Muscle of back (tissue), 11 donors: ENCODE measurements around the gene ARL2BP. TPM values are rescaled to one million over a fixed set of nuclear protein-coding genes. Genes with fewer than 3 reads are reported as not detected.
"Not testable (repeated sequence)": the region's sequence is repeated elsewhere in the genome, so short reads cannot be mapped to it uniquely, and the experiment has no call there.

Experiments
- DNase-seq, 3 donors: peaks; one replicate each; pipeline versions ENCODE4 v3.0.0 to v3.0.0-alpha.2; 2013
- polyA plus RNA-seq, 10 donors: library from polyadenylated mRNA; unstranded; fragments of 120-200 nt; gene quantifications; one replicate each; pipeline ENCODE4 v1.2.1, GENCODE V29; 2013; ENCODE audit not compliant: insufficient read length in 10 of 10

ARL2BP gene
- polyA plus RNA-seq, 10 donors, result 42.6 to 56.7 (median 48.7) TPM

DNA sequence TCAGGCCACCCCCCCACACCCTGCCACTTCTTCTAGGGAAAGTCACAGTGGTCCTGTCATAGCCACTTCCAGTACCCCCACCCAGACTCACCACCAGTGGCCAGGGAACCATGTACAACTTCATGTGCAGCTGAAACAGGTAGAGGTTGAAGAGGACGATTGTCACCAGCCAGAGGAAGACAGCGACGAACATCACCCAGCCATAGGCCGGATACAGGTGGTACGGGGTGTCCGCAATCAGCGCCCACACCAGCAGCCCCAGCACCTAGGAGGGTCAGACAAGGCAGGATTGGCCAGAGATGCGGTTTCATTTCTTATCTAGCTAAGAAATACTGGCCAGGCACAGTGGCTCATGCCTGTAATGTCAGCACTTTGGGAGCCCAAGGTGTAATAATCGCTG, 16.7 kb downstream of the ARL2BP start:
- DNase-seq, result no peak

DNA sequence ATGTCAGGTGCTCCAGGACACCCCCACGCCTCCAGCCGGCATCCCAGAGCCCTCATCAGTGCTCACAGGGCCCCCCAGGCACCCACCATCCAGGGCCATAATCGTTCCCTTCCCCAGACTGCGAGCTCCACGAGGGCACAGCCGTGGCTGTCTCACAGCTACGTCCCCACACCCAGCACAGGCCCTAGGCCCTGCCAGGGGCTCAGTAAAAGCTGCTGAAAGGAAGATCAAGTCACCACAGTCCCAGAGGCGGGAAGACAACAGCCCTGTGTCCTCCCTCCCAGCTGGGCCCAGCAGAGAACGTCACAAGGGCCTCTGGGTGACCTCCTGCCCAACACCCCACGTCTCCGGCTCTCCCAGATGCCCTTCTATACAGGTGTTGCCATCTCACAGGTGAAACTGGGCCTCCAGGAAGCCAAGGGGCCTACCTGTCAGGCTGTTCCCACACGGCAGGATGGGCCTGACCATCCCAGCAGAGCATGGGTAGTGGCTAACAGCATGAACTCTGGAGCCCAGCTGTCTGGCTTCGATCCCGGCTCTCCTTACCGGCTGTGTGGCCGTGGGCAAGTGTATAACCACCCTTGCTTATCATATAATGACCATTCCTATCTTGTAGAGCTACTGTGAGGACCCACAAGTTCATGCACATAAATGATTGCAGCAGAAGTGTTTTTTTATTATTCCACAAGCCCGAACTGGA, 17.9 kb downstream of the ARL2BP start:
- DNase-seq, result no peak

DNA sequence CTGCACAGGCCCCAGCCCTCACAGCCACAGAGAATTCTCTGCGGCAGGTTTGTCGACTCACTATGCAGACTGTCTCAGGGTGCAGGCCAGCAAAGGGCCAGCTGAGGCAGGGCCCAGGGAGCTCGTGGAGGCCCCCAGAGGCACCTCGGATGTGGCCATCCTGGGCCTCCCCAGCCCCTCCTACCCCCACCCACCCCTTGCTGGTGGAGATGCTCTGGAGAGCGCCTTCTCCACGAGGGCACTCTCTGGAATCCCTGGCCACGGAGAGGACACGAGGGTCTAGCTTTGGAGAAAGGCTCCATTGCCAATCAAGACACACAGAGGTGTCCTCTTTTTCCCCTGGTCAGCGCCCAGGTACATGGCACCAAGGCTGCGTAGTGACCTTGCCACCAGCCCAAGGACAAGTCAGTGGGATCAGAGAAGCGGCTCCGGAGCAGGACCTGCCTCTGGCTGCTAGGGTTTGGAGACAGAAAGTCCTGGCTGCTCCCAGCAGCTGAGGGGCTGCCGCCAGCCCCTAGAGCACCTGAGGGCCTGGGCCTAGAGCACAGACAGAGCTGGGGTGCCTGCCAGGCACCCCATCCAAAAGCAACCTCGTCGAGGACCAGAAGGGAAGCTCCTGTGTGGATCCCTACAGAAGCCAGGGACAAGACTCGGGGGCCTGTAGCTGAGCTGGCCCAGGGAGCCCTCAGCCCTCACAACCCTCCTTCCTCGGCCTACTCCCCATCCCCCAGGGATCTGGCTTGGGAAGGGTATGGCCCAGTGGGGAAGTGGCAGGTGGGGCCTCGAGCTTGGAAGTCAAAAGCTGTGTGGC, 18.7 kb downstream of the ARL2BP start:
- DNase-seq, result no peak

DNA sequence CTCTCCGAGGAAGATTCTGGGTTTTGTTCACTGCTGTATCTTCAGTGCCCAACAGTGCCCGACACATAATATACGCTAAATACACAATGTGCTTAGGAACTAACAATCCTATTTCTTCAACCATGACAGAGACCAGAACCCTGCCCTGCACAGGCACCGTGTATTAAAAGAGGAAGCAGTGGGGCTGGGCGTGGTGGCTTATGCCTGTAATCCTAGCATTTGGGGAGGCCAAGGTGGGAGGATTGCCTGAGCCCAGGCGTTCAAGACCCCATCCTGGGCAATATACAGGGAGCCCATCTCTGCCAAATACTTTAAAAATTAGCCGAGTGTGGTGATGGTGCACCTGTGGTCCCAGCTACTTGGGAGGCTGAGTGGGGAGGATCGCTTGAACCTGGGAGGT, 19.3 kb downstream of the ARL2BP start:
- no peak for DNase-seq

DNA sequence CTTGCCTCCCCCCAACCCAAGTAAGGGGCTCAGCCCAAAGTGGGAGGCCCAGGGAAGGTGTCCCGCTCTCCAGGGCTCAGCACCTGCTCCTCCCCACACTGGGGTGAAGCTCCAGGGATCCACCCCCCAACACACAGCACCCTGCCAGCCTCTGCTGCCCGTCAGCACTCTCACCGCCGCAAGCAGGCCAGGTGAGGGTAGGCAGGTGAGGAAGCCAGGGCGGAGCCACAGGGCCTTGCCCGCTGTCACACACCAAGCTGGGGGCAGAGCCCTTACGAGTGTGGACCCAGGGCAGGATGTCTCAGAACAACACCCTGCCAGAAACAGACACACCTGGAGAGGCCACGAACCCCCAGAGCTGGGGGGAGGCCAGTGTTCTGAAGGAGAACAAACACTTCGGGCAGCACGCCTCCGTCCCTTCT, 19.9 kb downstream of the ARL2BP start:
- no peak for DNase-seq

DNA sequence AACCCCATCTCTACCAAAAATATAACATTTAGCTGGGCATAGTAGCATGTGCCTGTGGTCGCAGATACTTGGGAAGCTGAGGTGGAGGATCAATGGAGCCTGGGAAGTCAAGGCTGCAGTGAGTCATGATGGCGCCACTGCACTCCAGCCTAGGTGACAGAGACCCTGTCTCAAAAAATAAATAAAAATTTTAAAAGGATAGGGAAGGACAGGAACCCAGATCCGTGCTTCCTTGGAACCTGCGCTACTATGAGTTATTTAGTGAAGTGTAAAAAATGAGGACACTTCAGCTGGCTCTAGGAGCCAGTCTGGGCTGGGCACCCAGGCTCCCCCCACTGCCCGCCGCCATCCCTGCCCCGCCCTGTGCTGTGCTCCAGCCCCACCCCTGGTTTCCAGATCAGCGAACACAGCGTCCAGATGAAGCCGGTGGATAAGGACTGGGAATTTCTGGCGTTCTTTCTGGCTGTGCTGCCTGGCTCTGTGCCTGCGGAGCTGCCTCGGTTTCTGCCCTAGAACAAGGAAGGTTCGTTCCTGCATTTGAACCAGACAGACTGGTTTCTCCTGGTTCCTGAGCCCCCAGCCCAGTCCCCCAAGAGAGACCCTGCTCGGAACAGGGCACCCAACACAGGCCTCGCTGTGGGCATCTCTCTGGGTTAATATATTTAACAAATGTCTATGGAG, 20.9 kb downstream of the ARL2BP start:
- DNase-seq, result no peak

DNA sequence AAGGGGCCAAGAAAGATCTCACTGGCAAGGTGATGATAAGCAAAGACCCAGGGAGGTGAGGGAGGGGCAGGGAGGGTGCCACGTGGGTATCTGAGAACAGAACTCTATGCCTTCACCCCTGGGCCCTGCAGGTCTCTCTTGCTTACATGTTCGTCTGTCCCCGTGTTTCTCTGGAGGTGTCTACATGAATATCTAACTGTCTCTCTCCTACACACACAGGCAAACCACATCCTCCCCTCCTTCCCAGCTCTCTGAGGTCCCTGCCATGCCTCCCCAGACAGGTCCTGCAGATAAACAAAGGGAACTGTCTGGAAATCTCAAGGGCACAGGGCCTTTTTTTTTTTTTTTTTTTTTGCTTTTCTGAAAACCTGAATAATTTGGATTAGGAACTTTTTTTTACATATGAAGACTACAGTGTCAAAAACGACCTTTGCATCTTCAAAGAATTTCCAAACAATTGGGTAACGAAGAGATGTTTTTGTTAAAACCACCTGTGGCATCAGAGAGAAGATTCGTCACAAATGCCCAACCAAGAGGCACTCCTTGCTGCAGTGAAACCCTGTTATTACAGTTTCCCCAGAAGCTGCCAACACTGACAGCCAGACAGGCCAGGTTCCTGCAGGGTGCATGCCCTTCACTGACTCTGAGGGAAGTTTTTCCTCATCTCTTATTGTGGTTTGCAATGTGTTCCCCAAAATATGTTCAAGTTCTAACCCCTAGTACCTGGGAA, 21.6 kb downstream of the ARL2BP start:
- DNase-seq, result no peak

DNA sequence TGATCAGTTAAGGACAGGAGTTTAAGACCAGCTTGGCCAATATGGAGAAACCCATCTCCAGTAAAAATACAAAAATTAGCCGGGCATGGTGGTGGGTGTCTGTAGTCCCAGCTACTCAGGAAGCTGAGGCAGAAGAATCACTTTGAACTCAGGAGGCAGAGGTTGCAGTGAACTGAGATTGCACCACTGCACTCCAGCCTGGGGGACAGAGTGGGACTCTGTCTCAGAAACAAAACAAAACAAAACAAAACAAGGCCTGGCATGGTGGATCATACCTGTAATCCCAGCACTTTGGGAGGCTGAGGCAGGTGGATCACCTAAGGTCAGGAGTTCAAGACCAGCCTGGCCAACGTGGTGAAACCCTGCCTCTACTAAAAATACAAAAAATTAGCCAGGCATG, 22.3 kb downstream of the ARL2BP start:
- DNase-seq, result not testable (repeated sequence)

DNA sequence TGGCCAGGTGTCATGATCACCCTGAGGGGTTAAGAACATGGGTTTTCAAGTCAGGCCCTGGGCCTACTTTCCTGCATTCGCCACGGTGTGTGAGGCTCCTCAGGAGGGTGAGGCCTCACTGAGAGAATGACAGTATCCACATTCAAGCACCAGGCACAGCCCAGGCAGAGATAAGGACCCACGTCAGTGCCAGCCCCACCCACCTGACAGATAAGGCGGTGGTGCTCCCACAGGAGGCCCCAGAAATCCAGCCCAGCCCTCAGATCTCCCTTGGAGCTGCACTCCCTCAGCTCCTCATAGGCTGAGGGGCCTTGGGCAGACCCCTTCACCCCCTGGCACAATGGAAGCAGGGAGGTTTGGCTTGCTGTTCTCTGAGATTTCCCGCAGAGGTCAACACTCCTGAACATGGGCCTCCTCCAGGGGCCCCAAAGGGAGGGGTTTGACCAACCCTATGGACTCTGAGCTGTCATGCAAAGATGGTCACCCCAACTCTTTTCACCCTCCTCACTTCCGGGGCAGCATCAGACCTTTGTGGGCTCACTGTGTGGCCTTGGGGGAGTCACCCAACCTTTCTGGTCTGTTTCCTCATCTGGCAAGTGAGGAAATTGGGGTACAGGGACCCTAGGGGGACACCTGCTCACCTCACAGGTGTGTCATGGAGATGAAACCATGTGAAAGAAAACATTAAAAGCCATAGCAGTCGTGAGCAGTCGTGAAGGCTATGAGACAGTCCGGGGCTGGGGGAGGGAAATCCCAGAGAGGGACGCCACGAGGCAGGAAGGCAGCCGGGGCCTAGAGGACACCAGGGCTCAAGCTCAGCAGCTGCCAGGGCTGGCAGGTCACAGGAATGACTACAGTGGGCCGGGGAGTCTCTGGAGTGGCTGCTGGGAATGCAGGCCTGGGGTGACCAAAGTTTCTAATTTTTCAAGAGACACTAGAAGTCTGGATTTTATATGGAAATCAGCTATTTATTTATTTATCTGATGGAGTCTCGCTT, 24.0 kb downstream of the ARL2BP start:
- no peak for DNase-seq

DNA sequence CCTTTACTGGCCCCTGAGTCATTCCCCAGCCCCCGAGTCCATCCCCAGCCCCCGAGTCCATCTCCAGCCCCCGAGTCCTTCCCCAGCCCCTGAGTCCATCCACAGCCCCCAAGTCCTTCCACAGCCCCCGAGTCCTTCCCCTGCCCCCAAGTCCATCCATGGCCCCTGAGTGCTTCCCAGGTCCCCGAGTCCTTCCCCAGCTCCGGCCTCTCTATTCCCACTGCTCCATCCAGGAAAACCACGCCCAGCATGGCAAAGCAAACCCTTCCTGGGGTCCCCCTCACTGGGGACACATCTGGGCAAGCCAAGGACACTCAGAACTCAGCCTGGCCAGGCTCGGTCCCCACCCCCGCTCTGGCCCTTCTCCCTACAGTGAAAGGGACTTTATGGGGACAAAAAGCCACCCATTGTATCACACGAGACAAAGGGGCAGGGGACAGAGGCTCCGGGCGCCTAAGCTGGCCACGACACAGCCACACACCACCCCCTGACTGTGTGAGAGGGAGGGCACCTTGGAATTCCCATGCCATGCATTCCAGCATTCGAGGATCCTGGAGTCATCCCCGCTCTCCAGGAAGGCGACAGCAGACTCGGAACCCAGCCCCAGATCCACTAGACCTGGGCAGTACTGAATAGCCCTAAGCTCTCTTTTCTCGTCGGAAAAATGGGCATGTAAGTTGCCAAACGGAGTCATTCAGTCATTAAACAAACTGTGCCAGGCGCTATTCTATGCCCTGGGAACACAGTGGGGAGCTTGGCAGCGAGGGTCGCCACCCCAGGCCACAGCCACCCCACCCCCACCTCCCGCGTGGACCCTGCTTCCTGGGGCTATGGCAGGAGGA, 25.4 kb downstream of the ARL2BP start:
- no peak for DNase-seq

DNA sequence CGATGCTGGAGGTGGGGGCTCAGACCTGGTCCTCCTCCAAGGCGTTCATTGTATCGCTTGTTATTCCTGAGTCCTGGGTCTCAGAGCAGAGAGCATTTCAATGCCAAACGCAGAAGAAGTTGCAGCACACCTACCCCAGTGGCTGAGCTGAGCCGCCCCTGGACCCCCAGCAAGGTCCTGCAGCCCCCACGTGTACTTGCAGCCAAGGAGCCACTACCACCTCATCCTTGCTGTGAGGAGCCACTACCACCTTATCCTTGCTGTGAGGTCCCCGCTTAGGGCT, 25.9 kb downstream of the ARL2BP start:
- DNase-seq, result no peak

DNA sequence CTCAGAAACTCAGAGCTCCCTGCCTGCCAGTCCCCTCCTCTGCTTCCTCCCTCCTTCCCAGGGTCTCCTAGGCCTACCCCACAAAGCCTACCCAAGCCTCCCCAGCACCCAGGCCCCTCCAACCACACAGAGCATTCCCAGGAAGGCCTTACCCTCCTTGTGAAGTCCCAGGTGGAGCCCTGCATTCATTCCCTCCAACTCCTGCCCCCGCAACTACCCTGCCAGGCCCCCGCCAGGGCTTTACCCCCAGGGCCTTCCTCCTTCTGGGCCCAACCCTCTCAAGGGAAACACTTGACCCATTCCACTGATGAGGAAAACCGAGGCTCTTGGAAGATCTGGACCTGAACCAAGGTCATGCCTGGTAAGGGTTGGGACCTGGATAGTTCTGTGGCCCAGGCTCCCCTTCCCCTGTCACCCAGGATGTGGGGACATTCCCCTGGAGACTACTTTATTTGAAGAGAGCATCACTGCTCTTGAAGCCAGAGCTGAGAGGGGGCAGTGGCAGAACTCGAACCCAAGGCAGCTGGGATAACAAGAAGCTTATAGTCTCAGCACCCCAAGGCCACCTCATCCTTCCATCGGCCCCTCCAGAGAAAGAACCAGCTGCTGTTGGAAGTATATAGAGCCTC, 26.9 kb downstream of the ARL2BP start:
- no peak for DNase-seq

DNA sequence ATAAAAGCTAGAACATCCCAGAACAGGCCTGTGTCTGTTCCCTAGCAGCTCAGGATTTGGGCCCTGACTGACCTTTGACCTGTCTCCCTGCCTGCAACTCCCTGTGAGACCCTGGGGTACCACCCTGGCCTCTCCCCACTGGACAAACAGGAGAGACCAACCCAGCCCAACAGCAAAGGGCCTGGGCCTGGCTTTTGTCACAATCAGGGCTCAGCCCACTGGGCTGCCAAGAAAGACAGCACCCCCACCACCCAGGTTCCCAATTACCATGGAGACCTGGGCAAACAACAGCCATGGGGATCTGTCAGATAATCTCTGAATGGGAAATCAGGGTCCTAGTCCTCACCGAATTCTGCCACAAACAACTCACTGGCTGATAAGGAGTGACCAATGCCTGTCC, 28.3 kb downstream of the ARL2BP start:
- DNase-seq, result no peak

DNA sequence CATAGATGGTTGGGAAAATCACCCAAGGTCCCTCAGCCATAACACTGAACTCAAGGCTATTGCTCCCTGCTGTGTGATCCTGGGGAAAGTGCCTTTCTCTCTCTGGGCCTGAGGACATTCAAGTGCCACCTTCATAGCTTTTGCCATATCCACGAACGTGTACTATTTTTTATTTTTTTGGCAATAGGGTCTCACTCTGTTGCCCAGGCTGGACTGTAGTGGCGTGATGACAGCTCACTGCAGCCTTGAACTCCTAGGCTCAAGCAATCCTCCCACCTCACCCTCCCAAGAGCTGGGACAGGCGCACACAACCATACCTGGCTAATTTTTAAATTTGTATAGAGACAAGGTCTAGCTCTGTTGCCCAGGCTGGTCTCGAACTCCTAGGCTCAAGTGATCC, 28.8 kb downstream of the ARL2BP start:
- DNase-seq, result no peak

DNA sequence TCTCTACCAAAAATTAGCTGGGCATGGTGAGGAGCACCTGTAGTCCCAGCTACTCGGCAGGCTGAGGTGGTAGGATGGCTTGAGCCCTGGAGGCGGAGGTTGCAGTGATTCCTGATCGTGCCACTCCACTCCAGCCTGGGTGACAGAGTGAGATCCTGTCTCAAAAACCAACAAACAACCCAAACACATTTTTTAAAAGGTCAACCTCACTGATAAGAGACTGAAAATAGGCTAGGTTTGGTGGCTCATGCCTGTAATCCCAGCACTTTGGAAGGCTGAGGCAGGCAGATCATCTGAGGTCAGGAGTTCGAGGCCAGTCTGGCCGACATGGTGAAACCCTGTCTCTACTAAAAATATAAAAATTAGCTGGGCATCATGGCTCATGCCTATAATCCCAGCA, 30.9 kb downstream of the ARL2BP start:
- not testable (repeated sequence) for DNase-seq

DNA sequence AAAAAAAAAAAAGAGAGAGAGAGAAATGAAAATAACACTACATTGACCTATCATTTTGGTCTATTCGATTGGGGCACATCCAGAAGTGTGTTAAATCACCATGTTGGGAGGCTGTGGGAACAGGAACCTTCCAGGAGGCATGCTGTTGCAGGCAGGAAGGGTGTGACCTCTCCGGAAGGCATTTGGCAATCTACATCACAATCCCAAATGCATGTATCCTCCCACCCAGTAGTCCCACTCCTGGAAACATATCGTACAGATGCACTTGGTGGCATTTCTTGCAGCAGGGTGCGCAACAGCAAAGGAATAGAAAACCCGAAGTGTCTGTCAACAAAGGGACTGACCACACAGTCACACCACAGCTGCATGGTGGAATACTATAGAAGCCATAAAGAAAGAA, 31.5 kb downstream of the ARL2BP start:
- no peak for DNase-seq

DNA sequence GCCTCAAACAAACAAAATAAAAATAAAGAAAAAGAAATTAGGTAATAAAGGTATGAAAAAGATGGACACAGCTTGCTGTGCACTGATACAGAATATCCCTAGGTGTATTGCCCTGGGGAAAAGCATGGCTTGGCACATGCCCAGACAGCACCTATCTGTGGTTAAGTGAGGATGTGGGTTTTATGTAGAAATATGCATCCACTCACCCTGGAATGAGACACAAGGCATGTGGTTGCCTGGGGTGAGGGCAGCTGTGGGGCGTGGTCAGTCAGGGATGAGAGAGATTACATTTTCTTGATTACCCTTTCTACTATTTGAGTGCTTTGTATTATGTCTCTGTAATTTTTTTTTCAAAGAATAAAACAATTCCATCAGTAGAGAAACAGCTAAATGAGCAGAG, 32.5 kb downstream of the ARL2BP start:
- DNase-seq, result no peak

DNA sequence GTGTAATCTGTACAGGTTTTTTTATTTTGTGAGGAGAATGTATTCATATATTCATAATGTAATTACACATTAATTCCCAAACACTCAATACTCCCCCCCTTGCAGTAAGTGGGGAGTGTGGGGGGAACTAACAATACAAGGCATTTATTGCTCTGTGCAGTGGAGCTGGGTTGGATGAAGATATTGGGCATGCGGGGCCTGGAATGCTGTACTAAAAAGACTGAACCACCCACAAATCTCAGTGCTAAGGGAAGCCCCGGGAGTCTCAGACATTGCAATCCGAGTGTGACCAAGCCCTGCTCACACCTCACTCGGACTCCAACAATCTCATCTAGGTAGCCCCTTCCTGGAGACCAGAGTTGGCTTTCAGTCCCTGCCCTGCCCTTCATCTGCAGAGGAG, 33.4 kb downstream of the ARL2BP start:
- no peak for DNase-seq

DNA sequence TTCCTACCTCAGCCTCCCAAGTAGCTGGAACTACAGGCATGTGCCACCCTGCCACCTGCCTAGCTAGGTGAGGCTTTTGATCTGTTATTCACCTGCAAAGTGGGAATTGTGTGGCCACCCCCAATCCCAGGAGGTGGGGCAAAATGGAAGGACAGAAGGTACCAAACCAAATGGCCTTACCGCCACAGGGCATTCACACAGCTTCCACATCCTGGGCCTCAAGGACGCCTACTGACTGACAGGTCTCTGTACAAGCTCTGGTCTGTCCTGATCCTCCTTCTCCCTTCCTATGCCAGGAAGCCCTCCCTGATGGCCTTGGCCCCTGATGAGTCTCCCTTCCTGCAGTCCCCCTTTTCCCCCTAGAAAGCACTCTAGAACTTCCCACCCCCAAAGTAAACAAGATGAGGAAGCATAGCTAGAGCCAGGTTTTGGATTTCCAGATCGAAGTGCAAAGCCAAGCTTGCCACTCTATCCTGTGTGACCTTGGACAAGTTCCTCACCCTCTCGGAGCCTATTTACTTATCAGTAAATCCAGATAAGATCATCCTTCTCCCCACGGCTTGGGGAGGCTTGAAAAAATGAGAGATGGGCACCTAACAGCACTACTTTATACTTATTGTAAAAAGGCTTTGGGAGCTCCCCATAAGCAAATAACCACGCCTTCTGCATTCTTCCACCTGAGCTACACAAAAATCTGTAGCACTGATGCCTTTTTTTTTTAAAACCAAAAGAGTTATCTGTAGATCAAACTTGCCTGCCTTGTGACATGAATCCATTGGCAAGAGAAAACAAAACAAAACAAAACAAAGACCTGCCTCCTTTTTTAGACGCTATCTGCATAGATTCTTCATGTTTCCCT, 35.0 kb downstream of the ARL2BP start:
- DNase-seq, result no peak
